ENCODE data around the gene TAF1.

- TF ChIP-seq CTCF (conservative IDR thresholded peaks at IDR 0.05; ENCODE audit: low read length) (no peak), EZH2phosphoT487 (IDR thresholded peaks at IDR 0.05; ENCODE audit: borderline replicate concordance, low read depth, low read length) (no peak)
Observed at GRCh38 chrX:71514367-71515037, 148.3 kb downstream of the TAF1 start.
